A549 (cell line): Measurements from ENCODE around the gene SELENOP.
"Not testable (repeated sequence)": the region's sequence is repeated elsewhere in the genome, so short reads cannot be mapped to it uniquely, and the experiment has no call there.

ENCODE experiments used
- CEBPB ChIP-seq, 2 experiments: fragments of >200 bp in 1 of 2; sonication (Bioruptor Twin) in 1 of 2; formaldehyde crosslinking in 1 of 2; IDR thresholded peaks; 2 replicates each; pipeline ENCODE4 v1.6.1; 2012 to 2016
- ESRRA ChIP-seq: fragments of 150-350 bp; IDR thresholded peaks from 2 replicates; pipeline ENCODE4 v1.6.1; 2014; ENCODE audit warnings: mild to moderate bottlenecking, low read length, borderline replicate concordance
- HOXA7 ChIP-seq: fragments of 250-450 bp; sonication (Bioruptor Pico); IDR thresholded peaks from 2 replicates; pipeline ENCODE4 v1.5.0; 2020; ENCODE audit warnings: mild to moderate bottlenecking, moderate library complexity
- KDM1A ChIP-seq: fragments of 200-600 bp; sonication (generic); IDR thresholded peaks from 2 replicates; pipeline ENCODE4 v1.6.1; 2016; ENCODE audit warnings: low read depth, mild to moderate bottlenecking
- NR3C1 ChIP-seq: fragments of >200 bp; sonication (Bioruptor Twin); formaldehyde crosslinking; IDR thresholded peaks from 3 replicates; pipeline ENCODE4 v1.6.1; 2017
- POLR2A ChIP-seq: IDR thresholded peaks from 2 replicates; pipeline ENCODE4 v1.6.1; 2012; ENCODE audit warnings: mild to moderate bottlenecking, low read length
- POLR2AphosphoS2 ChIP-seq: conservative IDR thresholded peaks from 2 replicates; pipeline ENCODE4 v1.6.1; 2012; ENCODE audit warnings: low read length, improper control_type of control experiment, inconsistent platforms
- RAD21 ChIP-seq, 2 experiments: fragments of >200 bp in 1 of 2; sonication (Bioruptor Twin) in 1 of 2; formaldehyde crosslinking in 1 of 2; IDR thresholded peaks in 1 of 2; conservative IDR thresholded peaks in 1 of 2; 2 replicates in 1 of 2; 3 replicates in 1 of 2; pipeline ENCODE4 v1.6.1; 2012 to 2018; ENCODE audit warnings: inconsistent platforms in 1 of 2
- RFX5 ChIP-seq: fragments of 450-650 bp; IDR thresholded peaks from 2 replicates; pipeline ENCODE4 v1.7.1; 2014; ENCODE audit warnings: antibody characterized with exemption, mild to moderate bottlenecking, moderate library complexity
- RNF2 ChIP-seq: fragments of 200-600 bp; sonication (generic); IDR thresholded peaks from 2 replicates; pipeline ENCODE4 v1.6.1; 2016; ENCODE audit warnings: low read depth, mild to moderate bottlenecking, antibody characterized with exemption, moderate library complexity, borderline replicate concordance
- SMC3 ChIP-seq: fragments of >200 bp; sonication (Bioruptor Twin); formaldehyde crosslinking; IDR thresholded peaks from 3 replicates; pipeline ENCODE4 v1.6.1; 2018; ENCODE audit warnings: inconsistent platforms
- TFCP2L1 ChIP-seq: fragments of 250-450 bp; sonication (Bioruptor Pico); IDR thresholded peaks from 2 replicates; pipeline ENCODE4 v1.5.0; 2021; ENCODE audit warnings: mild to moderate bottlenecking
- ZNF302 ChIP-seq: fragments of 250-450 bp; sonication (Bioruptor Pico); IDR thresholded peaks from 2 replicates; pipeline ENCODE4 v1.9.0; 2021; ENCODE audit warnings: inconsistent platforms, mild to moderate bottlenecking, moderate library complexity
- TF ChIP-seq, protein P1 (sequence below): fragments of >200 bp; sonication (Bioruptor Twin); formaldehyde crosslinking; IDR thresholded peaks from 3 replicates; pipeline ENCODE4 v1.5.1; 2016

- not testable (repeated sequence) for TF ChIP-seq NR3C1; SMC3; POLR2AphosphoS2; HOXA7 (CRISPR knock-in tag); RNF2; TFCP2L1; RAD21 (conservative IDR thresholded peaks at IDR 0.05 in 1 of 2, IDR thresholded peaks at IDR 0.05 in 1 of 2); RFX5; CEBPB (IDR thresholded peaks at IDR 0.05); KDM1A; POLR2A; ESRRA; ZNF302 (CRISPR knock-in tag)
- TF ChIP-seq, protein P1, sequence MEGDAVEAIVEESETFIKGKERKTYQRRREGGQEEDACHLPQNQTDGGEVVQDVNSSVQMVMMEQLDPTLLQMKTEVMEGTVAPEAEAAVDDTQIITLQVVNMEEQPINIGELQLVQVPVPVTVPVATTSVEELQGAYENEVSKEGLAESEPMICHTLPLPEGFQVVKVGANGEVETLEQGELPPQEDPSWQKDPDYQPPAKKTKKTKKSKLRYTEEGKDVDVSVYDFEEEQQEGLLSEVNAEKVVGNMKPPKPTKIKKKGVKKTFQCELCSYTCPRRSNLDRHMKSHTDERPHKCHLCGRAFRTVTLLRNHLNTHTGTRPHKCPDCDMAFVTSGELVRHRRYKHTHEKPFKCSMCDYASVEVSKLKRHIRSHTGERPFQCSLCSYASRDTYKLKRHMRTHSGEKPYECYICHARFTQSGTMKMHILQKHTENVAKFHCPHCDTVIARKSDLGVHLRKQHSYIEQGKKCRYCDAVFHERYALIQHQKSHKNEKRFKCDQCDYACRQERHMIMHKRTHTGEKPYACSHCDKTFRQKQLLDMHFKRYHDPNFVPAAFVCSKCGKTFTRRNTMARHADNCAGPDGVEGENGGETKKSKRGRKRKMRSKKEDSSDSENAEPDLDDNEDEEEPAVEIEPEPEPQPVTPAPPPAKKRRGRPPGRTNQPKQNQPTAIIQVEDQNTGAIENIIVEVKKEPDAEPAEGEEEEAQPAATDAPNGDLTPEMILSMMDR = not testable (repeated sequence)
Measured at GRCh38 chr5:42816546-42816945, 4.9 kb upstream of the SELENOP start.
